GM18870 (cell line): ENCODE results near the gene GLB1L.
"Not testable (repeated sequence)": the region's sequence is repeated elsewhere in the genome, so short reads cannot be mapped to it uniquely, and the experiment has no call there.

Source experiments
- ATAC-seq: cut with Tn5 transposase; IDR thresholded peaks from one replicate; pipeline ENCODE4 v1.9.1; 2021; ENCODE audit warnings: moderate library complexity; ENCODE audit not compliant: unreplicated experiment

Gene GLB1L

DNA sequence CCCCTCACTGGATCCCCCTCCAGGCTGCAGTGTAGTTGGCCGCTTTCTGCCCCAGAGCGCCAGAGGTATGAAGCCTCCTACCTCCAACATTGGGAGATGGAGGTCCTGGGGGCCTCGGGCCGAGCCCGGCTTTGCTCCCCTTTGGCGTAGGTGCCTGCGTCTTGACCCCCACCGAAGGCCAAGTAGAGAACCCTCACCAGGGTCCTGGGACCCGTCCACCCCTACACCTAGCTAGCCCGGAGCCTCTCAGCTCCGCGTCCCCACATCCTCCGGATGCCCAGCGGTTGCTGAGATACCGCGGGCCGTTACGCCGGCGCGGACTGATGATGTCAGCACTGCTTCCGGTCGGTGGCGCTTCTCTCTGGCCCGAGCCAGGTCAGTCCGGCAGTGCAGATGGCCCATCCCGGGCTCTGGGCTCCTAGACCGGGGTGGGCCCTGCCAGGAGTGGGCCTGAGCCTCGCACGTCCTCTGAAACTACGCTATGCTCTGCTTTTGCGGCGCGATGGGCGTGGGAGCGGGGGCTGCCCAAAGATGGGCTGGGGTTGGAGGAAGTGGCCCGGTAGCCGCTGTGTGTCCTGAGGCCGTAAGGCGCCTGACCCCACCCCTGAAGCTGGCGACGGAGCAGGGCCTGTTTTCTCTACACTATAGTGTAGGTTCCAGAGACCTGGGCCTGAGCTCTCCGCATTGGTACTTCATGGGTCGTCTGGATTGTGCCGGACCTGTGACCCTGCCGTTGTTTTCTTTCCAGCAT lies at the start of gene GLB1L, which contains the start of gene STK16:
GLB1L (minus strand) TSS at position 297 of the 751 bp plus-strand sequence. CDS start 1,871 bp downstream, outside the sequence.
STK16 (plus strand) TSS at position 332 of the 751 bp plus-strand sequence. CDS start 521 bp downstream, outside the sequence.
- peak; percentile 51 for ATAC-seq

DNA sequence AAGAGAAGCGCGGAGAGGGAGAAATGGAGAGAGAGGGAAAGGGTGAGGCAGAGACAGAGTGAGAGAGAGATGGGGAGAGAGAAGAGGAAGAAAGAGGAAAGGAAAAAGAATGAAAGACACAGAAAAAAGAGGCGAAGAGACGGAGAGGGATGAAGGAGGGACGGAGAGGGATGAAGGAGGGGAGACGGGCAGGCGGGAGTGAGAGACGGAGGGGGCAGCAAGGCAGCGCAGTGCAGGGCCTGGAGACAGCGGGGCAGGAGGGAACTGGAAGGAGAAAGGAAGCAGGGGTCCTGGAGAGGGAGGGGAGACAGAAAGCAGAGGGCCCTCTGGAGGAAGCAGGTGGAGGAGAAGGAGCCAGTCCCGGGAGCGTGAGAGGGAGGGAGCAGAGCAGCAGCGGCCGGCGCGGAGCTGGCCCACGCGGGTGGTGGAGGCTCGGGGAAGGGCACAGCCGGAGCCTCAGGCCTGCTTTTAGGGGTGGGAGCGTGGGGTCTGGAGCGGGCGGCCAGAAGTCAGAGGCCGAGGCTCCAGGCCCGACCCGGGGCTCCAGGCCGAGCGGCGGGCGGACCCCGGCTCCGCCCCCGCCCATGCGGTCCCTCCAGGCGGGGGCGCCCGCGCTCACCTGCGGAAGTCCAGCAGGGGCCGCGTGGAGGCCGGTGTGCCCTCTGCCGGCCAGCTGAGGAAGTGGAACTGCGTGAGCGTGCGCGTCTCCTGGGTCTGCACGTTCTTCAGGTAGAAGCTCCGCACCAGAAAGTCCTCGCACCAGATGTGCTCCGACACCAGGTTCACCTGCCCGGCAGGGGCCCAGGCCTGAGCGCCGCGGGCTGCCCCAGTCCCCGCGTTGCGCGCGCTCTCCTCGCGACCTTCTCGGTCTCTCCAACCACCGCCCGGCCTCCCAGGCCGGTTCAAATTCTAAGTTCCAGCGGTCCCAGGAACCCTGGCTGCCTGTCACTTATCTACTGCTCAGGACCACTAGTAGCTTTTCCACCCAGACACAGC lies 49.4 kb upstream of the GLB1L start:
- peak; percentile 67 for ATAC-seq

DNA sequence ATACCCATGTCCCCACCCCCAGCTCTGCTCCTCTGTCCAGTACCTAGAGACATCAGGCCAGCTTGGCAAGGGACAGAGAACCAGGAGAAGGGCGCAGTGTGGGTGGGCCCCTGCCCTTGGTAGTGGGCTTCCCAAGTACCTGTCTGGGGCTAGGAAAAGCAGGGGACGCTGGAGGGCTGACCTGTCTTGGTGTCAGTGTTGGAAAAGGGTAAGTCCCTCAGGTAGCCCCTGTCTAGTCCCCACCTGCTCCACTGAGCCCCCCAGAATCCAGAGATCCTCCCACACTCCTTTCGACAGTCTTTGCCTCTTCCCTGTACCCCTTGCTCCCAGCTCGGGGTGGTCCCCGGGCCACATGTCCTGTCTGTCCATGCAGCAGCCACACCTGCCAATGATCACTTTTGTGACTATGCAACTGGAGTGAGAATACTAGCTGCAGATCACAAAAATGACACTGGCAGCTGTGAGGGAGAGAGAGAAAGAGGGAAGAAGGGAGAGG lies 48.5 kb upstream of the GLB1L start:
- no peak for ATAC-seq

DNA sequence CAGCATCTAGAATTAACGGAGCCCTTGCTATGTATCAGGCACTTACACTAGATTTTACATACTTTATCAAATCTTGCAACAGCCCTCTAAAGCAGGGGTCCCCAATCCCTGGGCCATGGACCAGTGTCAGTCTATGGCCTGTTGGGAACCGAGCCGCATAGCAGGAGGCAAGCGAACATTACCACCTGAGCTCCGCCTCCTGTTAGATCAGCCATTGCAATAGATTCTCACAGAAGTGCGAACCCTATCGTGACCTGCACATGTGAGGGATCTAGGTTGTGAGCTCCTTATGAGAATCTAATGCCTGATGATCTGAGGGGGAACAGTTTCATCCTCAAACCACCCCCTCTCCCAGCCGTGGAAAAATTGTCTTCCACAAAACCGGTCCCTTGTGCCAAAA lies 47.4 kb upstream of the GLB1L start:
- no peak for ATAC-seq

DNA sequence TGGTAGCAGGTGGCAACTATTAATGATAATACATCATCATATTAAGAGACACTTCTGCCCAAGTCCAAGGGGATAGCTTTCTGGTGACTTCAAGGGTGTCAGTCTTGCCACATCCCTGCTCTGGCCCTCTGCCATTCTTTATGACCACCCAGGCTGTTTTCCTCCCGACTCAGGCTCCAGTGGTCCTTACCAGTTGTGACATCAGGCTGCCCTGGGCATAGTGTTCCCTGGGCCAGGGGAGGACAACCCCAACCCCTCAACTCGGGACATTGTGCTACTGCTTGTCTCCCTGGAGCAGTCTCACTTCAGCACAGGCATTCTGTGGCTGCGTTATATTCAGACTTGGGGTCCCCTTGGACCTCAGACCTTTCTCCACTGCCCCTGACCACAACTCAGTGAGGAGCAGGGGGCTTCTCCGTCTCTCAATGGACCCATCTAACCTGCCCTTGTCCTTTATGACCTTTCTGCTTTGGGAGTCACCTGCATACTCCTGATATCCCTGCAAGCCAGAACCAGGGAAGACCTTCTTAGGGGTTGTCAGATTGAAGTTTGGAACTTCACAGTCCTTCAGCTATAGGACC lies 46.8 kb upstream of the GLB1L start:
- no peak for ATAC-seq

DNA sequence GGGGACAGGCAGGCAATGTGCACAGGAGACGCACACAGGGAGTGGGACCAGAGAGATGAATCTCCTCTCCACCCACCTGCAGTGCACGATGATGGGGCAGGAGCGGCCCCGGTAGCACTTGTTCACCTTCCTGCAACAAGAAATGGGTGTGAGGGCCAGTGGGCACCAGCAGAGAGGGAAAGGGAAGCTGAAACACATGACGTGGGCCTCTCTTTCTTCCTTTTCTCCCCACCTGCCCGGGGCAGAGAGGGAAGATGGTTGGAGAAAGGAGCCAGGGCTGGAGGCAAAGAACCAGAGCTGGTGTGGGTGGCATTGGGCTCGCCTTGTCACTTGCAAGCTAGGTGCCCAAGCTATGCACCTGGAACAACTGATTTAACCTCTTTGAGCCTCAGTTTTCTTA lies 46.1 kb upstream of the GLB1L start:
- no peak for ATAC-seq

DNA sequence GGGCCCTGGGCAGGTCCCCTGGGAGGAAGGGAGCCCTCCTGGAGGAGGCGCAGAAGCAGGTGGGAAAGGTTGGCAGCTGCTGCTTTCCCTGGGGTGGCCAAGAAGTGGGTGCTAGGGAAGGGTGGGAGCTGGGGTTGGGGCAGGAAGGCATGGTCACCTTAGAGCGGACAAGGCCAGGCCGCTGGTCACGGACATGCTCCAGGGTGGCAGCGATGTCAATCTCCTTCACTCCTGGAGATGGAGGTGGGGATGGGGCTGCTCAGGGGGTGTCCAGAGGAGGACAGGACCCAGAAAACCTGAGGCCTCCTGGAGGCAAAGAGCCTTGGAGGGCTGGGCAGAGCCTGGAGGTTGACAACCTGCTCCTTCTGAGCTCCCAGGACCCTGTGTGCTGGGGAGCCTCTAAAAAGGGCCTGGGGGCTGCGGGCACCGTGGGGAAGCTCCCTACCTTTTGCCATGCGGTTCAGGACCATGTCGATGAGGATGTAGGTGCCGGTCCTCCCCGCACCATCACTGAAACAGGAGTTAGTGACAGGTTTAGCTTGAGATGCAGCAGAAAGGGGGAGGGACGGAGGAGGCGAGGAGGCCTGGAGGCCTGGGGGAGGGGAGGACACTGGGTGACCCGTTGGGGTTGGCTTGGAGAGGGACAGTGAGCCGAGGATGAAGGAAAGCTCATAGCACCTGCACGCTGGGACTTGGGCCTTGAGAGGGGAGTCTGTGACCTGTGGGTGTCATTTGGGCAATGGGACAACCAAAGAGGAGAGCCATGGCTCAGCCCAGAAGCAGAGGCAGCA lies 45.3 kb upstream of the GLB1L start:
- ATAC-seq: no peak

DNA sequence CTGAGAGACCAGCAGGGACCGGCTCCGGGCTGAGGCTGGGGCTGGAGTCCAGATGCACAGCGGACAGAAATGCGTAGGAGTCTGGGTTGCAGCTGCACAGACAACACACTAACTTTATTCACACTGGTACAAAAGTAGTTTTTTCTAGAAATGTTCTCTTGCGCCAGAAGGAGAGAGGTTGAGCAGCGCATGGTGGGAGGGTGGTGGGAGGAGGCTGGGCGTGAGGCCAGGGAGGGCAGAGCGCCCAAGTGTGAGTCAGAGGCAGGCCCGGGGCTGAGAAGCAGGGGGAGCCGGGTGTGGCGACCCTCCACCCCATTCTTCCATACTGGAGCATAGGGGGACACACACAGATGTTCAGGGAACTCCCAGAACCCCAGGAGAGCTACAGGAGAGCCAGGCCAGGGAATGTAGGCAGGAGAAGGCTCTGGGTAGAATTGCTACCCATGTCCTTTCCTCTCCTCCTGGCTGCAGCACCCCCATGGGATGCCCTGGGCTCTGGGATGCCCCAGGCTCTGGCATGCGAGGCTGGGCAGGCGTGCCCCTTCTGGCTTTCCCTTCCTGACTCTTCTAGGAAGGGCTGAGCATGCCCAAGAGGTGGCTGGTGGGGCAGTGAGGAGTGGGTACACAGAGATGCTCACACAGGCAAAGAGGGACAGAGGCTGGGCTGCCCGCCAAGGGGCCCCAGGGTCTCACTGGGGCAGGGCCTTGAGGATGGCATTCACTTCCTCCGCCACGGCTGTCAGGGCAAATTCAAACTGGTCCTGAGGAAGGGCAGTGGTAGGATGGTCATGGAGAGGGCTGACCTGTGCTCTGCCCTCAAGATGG lies 44.5 kb upstream of the GLB1L start:
- ATAC-seq: no peak

DNA sequence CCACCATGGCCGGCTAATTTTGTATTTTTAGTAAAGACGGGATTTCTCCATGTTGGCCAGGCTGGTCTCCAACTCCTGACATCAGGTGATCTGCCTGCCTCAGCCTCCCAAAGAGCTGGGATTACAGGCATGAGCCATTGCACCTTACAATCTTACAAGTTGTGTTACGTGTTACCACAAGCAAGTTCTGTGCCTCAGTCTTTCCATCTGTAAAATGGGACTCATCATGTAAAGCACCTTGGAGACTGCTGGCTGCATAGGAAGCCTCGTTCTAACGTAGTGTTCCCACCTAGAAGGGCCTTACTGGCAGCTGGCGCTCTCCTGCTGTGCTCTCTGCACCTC lies 43.9 kb upstream of the GLB1L start:
- ATAC-seq: no peak

DNA sequence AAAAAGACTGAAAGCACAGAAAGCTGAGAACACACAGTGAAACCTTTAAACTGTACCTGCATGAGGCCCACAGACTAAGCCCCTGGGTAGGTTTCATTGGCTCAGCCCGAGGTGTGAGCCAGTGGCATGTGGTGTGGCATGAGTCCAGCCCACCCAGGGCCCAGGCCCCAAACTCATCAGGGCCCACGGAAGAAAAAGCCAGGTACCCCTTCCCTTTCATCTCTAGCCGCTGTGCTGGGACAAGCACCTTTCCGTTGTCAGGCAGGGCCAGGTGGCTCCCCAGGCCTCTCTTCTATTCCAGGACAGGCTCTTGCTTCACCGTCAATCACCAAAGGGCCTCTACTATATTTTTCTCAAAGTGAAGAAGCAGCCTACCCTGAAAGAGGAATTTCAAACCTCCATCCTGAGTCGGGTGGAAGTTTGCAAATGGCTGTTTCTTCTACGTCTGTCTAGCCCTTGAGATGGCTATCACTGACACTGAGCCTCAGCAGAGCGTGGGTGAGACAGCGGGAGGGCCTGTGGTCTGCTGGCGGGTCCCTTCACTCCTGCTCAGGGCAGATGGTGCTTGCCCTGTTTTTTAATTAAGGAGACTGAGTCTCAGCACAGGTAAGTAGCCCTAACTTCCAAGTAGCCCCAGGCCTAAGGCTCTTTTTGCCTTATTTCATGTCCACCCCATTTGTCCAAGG lies 42.5 kb upstream of the GLB1L start:
- no peak for ATAC-seq

DNA sequence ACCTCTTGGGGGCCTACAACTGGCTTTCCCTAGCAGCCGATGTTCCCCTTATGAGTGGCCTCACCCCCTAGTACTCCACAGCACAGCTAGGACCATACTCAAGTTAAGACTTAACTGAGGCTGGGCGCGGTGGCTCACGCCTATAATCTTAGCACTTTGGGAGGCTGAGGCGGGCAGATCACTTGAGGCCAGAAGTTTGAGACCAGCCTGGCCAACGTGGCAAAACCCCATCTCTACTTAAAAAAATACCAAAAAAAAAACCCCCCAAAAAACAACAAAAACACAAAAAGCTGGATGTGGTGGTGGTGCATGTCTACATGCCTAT lies 41.8 kb upstream of the GLB1L start:
- ATAC-seq: not testable (repeated sequence)

DNA sequence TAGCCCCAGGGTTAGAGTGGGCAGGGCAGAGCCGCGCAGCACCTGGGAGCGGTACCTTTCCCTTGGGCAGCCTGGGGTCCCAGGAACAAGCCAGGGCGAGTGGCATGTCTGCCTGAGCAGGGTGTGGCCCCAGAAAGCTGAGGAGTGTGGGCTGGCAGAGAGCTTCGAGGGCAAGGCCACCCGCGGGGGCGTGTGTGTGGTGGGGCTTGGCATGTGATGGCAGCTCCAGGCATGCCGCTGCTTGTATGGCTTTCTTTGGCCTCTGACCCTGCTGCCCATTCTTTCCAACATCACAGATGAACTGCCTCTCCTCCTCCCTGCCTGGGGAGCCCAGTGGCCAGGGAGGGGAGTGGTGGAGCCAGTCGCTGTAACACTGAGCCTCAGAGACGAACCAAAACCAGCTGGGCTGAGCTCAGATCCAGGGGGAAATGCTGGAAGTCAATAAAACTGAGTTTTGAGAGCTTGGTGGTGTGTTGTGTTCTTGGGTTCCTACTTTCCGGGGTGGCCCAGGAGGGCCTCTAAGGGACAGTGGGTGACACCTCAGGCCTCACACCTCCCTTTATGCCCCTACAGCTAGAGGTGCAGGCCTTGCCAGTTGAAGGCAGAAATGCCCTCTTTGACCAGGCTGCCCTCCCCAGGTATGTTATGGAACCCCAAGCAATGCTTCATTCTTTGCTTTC lies 41.3 kb upstream of the GLB1L start:
- ATAC-seq: no peak

DNA sequence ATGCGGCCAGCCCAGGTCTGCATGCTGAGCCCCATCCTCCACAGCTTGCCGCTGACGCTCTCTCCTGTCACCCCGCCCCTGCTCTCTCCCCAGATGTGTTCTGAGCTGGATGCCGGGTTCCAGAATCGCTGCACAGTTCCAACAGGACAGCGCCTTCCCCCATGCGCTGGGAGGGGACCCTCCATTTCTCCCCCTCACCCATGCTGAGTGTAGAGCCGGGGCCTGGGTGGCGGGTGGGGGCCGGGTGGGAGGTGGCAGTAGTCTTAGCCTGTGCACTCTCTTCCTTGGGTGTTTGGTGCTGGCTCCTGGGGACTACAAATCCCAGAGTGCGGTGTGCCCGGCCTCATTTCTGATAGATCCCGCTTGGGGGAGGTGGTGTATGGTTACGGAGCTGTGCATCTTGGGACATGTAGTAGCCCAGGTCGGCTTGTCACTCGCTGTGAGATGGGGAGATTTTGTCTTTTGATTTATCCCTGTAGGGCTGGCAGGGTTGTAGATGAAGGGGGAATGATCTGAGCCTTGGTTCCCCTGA lies 40.7 kb upstream of the GLB1L start:
- ATAC-seq: no peak

DNA sequence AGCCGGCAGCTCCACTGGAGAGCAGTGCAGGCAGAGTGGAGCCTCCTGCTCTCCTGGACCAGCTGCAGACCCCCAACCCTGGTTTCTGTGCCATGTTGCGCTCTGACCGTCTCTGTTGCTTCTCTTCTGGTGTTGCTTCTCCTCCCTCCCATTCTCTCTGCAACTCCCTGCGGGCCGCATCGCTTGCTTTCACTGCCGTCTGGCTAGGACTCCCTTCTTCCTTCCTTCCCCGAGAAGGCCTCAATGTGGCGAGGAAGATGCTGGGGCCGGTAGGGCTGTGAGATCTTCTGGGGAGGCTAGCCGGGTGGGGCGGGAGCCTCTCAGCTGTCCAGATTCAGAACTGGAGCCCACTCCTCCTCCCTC lies 40.1 kb upstream of the GLB1L start:
- no peak for ATAC-seq

DNA sequence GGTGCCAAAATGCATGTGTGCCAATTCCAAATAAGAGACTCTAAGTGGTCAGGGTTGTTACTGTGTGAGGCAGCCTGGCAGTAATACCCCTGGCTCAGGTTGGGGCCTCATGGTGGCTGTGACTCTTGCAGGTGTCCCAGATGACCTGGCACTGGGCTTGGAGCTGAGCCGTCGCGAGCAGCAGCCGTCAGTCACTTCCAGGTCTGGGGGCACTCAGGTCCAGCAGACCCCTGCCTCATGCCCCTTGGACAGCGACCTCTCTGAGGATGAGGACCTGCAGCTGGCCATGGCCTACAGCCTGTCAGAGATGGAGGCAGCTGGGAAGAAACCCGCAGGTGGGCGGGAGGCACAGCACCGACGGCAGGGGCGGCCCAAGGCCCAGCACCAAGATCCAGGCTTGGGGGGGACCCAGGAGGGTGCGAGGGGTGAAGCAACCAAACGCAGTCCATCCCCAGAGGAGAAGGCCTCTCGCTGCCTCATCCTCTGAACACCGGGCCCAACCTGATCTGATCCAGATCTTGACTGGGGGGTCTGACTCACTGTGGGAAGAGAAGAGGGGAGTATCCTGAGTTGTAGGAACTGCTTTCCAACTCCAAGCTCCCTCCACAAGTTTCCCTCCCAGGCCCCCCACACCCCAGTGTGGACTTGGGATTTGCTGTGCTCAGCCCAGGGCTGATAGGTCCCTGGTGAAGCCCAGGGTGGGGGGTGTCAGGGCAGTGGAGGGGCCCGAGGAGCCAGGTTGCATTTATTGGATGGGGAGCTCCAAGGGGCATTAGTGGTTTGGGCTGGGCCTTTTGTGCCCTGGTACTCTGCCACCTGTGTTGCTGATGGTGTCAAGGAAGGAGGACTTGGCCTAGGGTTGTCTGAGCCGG lies 39.5 kb upstream of the GLB1L start:
- ATAC-seq: no peak

DNA sequence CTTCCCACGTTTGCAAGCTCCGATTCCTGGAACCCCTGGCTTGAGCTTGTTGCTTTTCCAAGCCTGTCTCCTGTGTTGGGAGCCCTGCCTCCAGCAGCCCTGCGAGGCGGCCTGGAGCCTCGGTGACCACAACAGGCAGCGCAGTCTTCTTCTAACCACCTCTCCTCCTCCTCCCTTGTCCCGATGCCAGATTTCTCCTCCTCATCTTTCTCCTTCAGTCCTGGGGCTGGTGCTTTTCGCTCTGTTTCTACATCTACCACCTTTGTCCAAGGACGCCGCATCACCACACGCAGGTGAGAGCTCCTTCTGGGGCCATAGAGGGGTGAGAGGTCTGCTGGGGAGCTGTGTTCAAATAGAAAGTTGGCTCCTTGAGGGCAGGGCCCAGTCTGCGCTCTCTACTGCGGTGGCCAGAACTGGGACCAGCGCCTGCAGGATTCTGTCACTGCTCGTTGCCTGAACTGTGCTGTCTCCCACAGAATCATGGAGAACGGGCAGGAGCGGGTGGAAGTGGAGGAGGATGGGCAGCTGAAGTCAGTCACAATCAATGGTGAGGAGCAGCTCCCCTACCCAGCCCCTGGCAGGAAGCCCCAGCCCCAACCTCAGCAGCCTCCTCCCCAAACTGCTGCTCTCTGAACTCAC lies 37.8 kb upstream of the GLB1L start:
- ATAC-seq: no peak

DNA sequence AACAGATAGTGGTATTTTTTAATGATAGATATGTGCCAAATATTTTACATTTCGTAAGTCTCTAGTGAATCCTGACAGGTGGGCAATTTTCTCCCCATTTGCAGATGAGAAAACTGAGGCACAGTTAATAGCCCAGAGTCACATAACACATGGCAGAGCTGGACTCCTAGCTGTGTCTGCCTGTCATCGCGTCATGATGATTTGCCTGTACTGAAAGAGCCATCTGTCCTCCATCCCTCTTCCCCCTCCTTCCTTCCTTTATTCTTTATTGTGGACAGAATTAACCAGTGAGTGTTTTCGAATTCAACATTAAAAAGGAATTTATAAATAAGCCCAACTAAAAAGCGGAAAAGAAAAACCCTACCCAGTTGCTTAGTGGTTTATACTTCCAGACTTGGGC lies 37.1 kb upstream of the GLB1L start:
- no peak for ATAC-seq
